PC-9 (cell line): ENCODE data around the gene DEAF1.

Experiments used
- CTCF ChIP-seq: fragments of 200-600 bp; sonication (generic); conservative IDR thresholded peaks from 2 replicates; pipeline ENCODE4 v1.6.1; 2017; ENCODE audit warnings: mixed run types, antibody characterized with exemption, mild to moderate bottlenecking, moderate library complexity
- EZH2 ChIP-seq: fragments of 200-600 bp; sonication (generic); IDR thresholded peaks from 2 replicates; pipeline ENCODE4 v1.8.0; 2017; ENCODE audit warnings: antibody characterized with exemption, low read depth

GRCh38 chr11:645536-645935 lies 49.5 kb downstream of the DEAF1 start:
- TF ChIP-seq EZH2 = no peak
- TF ChIP-seq CTCF = no peak
